ENCODE measurements around the gene SNX25. TPM values are rescaled to one million over a fixed set of nuclear protein-coding genes. Genes with fewer than 3 reads are reported as not detected.
"Not testable (repeated sequence)": the region's sequence is repeated elsewhere in the genome, so short reads cannot be mapped to it uniquely, and the experiment has no call there.

The SNX25 gene
- polyA plus RNA-seq, 1 experiment, result 11.7 TPM

DNA sequence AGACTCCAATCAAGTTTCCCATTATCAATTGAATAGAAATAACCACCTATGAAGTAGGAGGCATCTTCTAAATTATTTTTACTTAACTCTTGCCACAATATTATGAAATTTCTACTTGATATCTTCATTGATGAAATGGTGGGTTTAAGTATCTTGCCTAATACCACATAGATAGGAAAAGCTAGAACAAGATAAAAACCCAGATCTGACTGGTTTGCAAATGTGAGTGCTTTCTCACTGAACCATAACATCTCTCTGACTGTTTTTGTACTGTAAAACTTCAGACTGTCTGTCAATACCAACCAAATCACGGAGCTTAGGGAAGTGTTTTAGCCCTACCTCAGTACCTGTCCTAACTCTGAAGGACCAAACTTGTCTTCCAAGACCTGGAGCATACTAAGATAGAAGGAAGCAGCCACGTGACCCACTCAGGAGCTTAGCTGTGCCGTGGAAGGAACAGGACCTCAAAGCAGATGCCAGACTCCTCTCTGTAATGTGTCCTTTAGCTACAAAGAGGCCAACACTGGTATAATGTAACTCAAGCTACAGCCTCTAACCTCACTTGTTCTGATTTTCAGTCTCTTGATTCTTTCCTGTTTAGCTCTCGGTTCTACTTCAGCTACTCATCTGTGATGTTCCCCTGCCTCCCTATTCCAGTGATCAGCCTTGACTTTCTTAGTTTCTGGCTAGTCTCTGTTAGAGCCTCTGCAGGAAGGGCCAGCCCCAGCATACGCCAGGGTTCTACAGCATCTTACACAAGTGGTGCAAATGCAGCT is 101.9 kb downstream of the SNX25 start:
- Histone ChIP-seq H3K27me3 (ENCODE audit: control insufficient read depth, insufficient read depth, low read length) (no peaks in the 10 kb centered on the region), H3K36me3 (ENCODE audit: control insufficient read depth, insufficient read depth, low read length) (peaks cover 4% of the 10 kb centered on the region; the same call in 1 of the 2 replicates), H3K4me3 (ENCODE audit: low read depth, low read length) (no peak overlapping the region)
- TF ChIP-seq, protein P1, sequence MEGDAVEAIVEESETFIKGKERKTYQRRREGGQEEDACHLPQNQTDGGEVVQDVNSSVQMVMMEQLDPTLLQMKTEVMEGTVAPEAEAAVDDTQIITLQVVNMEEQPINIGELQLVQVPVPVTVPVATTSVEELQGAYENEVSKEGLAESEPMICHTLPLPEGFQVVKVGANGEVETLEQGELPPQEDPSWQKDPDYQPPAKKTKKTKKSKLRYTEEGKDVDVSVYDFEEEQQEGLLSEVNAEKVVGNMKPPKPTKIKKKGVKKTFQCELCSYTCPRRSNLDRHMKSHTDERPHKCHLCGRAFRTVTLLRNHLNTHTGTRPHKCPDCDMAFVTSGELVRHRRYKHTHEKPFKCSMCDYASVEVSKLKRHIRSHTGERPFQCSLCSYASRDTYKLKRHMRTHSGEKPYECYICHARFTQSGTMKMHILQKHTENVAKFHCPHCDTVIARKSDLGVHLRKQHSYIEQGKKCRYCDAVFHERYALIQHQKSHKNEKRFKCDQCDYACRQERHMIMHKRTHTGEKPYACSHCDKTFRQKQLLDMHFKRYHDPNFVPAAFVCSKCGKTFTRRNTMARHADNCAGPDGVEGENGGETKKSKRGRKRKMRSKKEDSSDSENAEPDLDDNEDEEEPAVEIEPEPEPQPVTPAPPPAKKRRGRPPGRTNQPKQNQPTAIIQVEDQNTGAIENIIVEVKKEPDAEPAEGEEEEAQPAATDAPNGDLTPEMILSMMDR (IDR thresholded peaks at IDR 0.05; ENCODE audit: insufficient read depth, low read depth, low read length), result no peak
- DNase-seq (ENCODE audit: low read depth), result no peak
- ChIA-PET POLR2A (no interaction called here), CTCF (interaction anchor here (1.3 kb wide), 2 partner anchors 8 to 15 kb away, joined by 3 to 4 read pairs; no protein-coding TSS in a partner anchor)

DNA sequence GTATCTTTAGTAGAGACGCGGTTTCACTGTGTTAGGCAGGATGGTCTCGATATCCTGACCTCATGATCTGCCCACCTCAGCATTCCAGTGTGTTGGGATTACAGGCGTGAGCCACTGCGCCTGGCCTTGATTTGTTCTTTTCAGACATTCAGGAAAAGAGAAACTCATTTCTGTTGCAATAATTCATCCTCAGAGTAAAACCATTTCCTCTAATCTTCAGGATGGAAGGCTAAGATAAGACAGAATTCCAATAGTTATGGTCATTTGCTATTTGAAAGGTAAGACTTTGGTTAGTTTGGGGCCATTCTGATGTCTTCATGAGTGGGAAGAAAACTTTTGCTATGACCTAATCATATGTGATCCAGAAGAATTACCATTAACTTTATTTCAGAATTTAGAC is 103.3 kb downstream of the SNX25 start:
- peaks cover 4% of the 10 kb centered on the region; the same call in 1 of the 2 replicates for H3K36me3 ChIP-seq (ENCODE audit: control insufficient read depth, insufficient read depth, low read length)
- no peaks in the 10 kb centered on the region for H3K27me3 ChIP-seq (ENCODE audit: control insufficient read depth, insufficient read depth, low read length)
- no peak for DNase-seq (ENCODE audit: low read depth)
- TF ChIP-seq, protein P1 (IDR thresholded peaks at IDR 0.05; ENCODE audit: insufficient read depth, low read depth, low read length), result no peak
- no peak overlapping the region for H3K4me3 ChIP-seq (ENCODE audit: low read depth, low read length)
- CTCF ChIA-PET, result no interaction called here
- POLR2A ChIA-PET, result interaction anchor here (0.7 kb wide), 1 partner anchor 50 kb away, joined by 5 read pairs; no protein-coding TSS in a partner anchor

DNA sequence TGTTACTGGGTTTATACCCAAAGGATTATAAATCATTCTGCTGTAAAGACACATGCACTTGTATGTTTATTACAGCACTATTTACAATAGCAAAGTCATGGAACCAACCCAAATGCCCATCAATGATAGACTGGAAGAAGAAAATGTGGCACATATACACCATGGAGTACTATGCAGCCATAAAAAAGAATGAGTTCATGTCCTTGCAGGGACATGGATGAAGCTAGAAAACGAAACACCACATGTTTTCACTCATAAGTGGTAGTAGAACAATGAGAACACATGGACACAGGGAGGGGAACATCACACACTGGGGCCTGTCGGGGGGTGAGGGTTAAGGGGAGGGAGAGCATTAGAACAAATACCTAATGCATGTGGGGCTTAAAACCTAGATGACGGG is 108.1 kb downstream of the SNX25 start:
- H3K27me3 ChIP-seq (ENCODE audit: control insufficient read depth, insufficient read depth, low read length); H3K4me3 ChIP-seq (ENCODE audit: low read depth, low read length); H3K36me3 ChIP-seq (ENCODE audit: control insufficient read depth, insufficient read depth, low read length); POLR2A ChIA-PET; DNase-seq (ENCODE audit: low read depth): not testable (repeated sequence)
- CTCF ChIA-PET, result interaction anchor here (1.1 kb wide), 1 partner anchor 10 kb away, joined by 3 read pairs; no protein-coding TSS in a partner anchor

DNA sequence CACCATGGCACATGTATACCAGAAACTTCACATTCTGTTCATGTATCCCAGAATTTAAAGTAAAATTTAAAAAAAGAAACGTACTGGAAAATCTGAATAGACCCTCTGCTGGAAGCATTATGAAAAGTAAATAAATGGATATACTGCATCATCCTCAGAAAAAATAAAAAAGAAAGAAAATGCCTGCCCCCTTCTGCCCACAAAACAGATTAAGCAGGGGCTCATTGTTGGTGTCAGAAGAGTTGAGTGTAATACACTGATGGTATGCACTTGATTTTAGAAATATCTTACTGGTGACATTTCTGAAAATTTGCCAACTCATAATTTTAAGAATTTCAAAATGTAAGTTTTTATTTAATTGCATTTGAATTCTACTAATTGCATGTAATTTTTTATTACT is 108.5 kb downstream of the SNX25 start:
- POLR2A ChIA-PET, result no interaction called here
- no peak for DNase-seq (ENCODE audit: low read depth)
- TF ChIP-seq, protein P1 (IDR thresholded peaks at IDR 0.05; ENCODE audit: insufficient read depth, low read depth, low read length), result no peak
- H3K36me3 ChIP-seq (ENCODE audit: control insufficient read depth, insufficient read depth, low read length), result peaks cover 1% of the 10 kb centered on the region; the same call in 1 of the 2 replicates
- no peak overlapping the region for H3K4me3 ChIP-seq (ENCODE audit: low read depth, low read length)
- CTCF ChIA-PET, result no interaction called here
- H3K27me3 ChIP-seq (ENCODE audit: control insufficient read depth, insufficient read depth, low read length), result no peaks in the 10 kb centered on the region

DNA sequence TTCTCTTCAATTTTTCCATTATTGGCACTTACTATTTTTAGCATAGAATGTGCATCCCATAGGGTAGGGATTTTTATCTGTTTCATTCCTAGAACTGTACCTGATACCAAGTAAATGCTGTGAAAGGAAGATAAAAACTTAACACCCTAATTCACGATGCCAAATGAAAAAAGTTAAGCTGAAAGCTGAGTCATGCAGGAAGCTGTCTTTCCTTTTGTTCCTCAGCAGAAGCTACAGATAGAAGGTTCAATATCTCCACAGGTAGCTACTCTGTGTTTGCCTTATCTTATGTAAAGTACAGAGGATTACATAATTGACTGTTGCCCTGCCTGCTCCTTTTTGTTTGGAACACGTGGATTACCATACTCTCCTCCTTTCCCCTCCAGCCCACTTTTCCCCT is 109.3 kb downstream of the SNX25 start:
- Histone ChIP-seq H3K36me3 (ENCODE audit: control insufficient read depth, insufficient read depth, low read length) (no peaks in the 10 kb centered on the region; the same call in 1 of the 2 replicates), H3K27me3 (ENCODE audit: control insufficient read depth, insufficient read depth, low read length) (no peaks in the 10 kb centered on the region), H3K4me3 (ENCODE audit: low read depth, low read length) (no peak overlapping the region)
- no peak for DNase-seq (ENCODE audit: low read depth)
- CTCF ChIA-PET, result no interaction called here
- TF ChIP-seq, protein P1 (IDR thresholded peaks at IDR 0.05; ENCODE audit: insufficient read depth, low read depth, low read length), result no peak
- POLR2A ChIA-PET, result no interaction called here

All from BJ (cell line).